SK-N-SH (cell line): Measurements from ENCODE around the gene CIT.

ENCODE experiments used
- CTCF ChIP-seq: fragments of 200-600 bp; sonication (generic); IDR thresholded peaks from 2 replicates; pipeline ENCODE4 v1.6.1; 2017; ENCODE audit warnings: antibody characterized with exemption, mild to moderate bottlenecking, moderate library complexity
- EP300 ChIP-seq, 2 experiments: IDR thresholded peaks; 2 replicates each; pipeline versions ENCODE4 v1.4.0 to v1.6.1; 2012; ENCODE audit warnings: borderline replicate concordance in 1 of 2, low read depth in 1 of 2, low read length in 1 of 2
- EZH2phosphoT487 ChIP-seq: fragments of 200-600 bp; sonication (generic); IDR thresholded peaks from 2 replicates; pipeline ENCODE4 v1.6.1; 2017; ENCODE audit warnings: low read depth, mixed run types, mild to moderate bottlenecking, antibody characterized with exemption, moderate library complexity, borderline replicate concordance
- GABPA ChIP-seq: IDR thresholded peaks from 2 replicates; pipeline ENCODE4 v1.4.0; 2012; ENCODE audit warnings: low read depth, mild to moderate bottlenecking
- NFIC ChIP-seq: IDR thresholded peaks from 2 replicates; pipeline ENCODE4 v1.4.0; 2012; ENCODE audit warnings: borderline replicate concordance
- POLR2AphosphoS5 ChIP-seq: IDR thresholded peaks from 2 replicates; pipeline ENCODE4 v1.6.1; 2012; ENCODE audit warnings: low read depth, low read length
- RCOR1 ChIP-seq: fragments of 150-350 bp; IDR thresholded peaks from 2 replicates; pipeline ENCODE4 v1.6.1; 2017; ENCODE audit warnings: antibody characterized with exemption, low read length
- RFX5 ChIP-seq: IDR thresholded peaks from 2 replicates; pipeline ENCODE4 v1.6.1; 2012; ENCODE audit warnings: mild to moderate bottlenecking, improper control_type of control experiment, low read length
- RXRA ChIP-seq: IDR thresholded peaks from 2 replicates; pipeline ENCODE4 v1.4.0; 2012; ENCODE audit warnings: low read depth, mild to moderate bottlenecking, borderline replicate concordance
- USF2 ChIP-seq: fragments of 150-350 bp; IDR thresholded peaks from 2 replicates; pipeline ENCODE4 v1.6.1; 2017; ENCODE audit warnings: antibody characterized with exemption, low read length, low read depth, borderline replicate concordance
- ZBTB33 ChIP-seq: IDR thresholded peaks from 2 replicates; pipeline ENCODE4 v1.4.0; 2012; ENCODE audit warnings: low read depth, borderline replicate concordance
- TF ChIP-seq, protein P1 (sequence below): IDR thresholded peaks from 2 replicates; pipeline ENCODE4 v1.6.1; 2012; ENCODE audit warnings: mild to moderate bottlenecking, low read depth, low read length, moderate library complexity

GRCh38 chr12:119911182-119911581, 34.1 kb upstream of the CIT start:
- TF ChIP-seq CTCF (no peak), GABPA (no peak), RXRA (no peak), RFX5 (no peak), ZBTB33 (no peak), NFIC (no peak), POLR2AphosphoS5 (no peak), RCOR1 (no peak), USF2 (no peak), EP300 (IDR thresholded peaks at IDR 0.05; ENCODE audit: borderline replicate concordance in 1 of 2, low read depth in 1 of 2, low read length in 1 of 2) (no peak), EZH2phosphoT487 (no peak)
- TF ChIP-seq, protein P1, sequence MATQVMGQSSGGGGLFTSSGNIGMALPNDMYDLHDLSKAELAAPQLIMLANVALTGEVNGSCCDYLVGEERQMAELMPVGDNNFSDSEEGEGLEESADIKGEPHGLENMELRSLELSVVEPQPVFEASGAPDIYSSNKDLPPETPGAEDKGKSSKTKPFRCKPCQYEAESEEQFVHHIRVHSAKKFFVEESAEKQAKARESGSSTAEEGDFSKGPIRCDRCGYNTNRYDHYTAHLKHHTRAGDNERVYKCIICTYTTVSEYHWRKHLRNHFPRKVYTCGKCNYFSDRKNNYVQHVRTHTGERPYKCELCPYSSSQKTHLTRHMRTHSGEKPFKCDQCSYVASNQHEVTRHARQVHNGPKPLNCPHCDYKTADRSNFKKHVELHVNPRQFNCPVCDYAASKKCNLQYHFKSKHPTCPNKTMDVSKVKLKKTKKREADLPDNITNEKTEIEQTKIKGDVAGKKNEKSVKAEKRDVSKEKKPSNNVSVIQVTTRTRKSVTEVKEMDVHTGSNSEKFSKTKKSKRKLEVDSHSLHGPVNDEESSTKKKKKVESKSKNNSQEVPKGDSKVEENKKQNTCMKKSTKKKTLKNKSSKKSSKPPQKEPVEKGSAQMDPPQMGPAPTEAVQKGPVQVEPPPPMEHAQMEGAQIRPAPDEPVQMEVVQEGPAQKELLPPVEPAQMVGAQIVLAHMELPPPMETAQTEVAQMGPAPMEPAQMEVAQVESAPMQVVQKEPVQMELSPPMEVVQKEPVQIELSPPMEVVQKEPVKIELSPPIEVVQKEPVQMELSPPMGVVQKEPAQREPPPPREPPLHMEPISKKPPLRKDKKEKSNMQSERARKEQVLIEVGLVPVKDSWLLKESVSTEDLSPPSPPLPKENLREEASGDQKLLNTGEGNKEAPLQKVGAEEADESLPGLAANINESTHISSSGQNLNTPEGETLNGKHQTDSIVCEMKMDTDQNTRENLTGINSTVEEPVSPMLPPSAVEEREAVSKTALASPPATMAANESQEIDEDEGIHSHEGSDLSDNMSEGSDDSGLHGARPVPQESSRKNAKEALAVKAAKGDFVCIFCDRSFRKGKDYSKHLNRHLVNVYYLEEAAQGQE = no peak
